Fibroblast of the aortic adventitia (primary cell): Measurements from ENCODE around the gene TGM4. TPM values are rescaled to one million over a fixed set of nuclear protein-coding genes. Genes with fewer than 3 reads are reported as not detected.
"Not testable (repeated sequence)": the region's sequence is repeated elsewhere in the genome, so short reads cannot be mapped to it uniquely, and the experiment has no call there.

ENCODE experiments used
- DNase-seq: peaks from one replicate; pipeline ENCODE4 v3.0.0-alpha.2; 2010; ENCODE audit warnings: low read depth
- H3K4me3 ChIP-seq: 2 replicates; pipeline ENCODE4 v1.5.1; 2011; ENCODE audit warnings: low read depth, mild to moderate bottlenecking, control low read depth, low read length, moderate library complexity
- CTCF ChIP-seq: IDR thresholded peaks from 2 replicates; pipeline ENCODE4 v1.5.1; 2011; ENCODE audit warnings: mild to moderate bottlenecking, low read length, control low read depth, inconsistent platforms; ENCODE audit not compliant: insufficient read depth
- total RNA-seq: library from RNA; depleted of rRNA; stranded (reverse); fragments of >200 nt; gene quantifications from 2 replicates; pipeline ENCODE4 v1.2.3, GENCODE V29; 2012; ENCODE audit warnings: low replicate concordance

TGM4 gene
- total RNA-seq, 1 donor: not detected

GRCh38 chr3:44835684-44836083 lies 38.7 kb upstream of the TGM4 start:
- TF ChIP-seq CTCF: no peak
- DNase-seq: no peak
- no peak overlapping the region for H3K4me3 ChIP-seq

- no peak for TF ChIP-seq CTCF
- no peak overlapping the region for H3K4me3 ChIP-seq
- DNase-seq: peak; percentile 25
Observed at GRCh38 chr3:44842376-44842775, 32.0 kb upstream of the TGM4 start.

- H3K4me3 ChIP-seq: peak overlapping the region; percentile 18
- peak; percentile 97 for DNase-seq
- no peak for TF ChIP-seq CTCF
Observed at GRCh38 chr3:44845528-44846520, 28.6 kb upstream of the TGM4 start.

GRCh38 chr3:44848634-44849033 lies 25.8 kb upstream of the TGM4 start:
- no peak for TF ChIP-seq CTCF
- no peak overlapping the region for H3K4me3 ChIP-seq

GRCh38 chr3:44856663-44857062 lies 17.7 kb upstream of the TGM4 start:
- H3K4me3 ChIP-seq, DNase-seq: not testable (repeated sequence)

More at GRCh38 chr3:44848634-44849033, 25.8 kb upstream of the TGM4 start:
- DNase-seq: no peak

GRCh38 chr3:44860117-44860516 lies 14.3 kb upstream of the TGM4 start:
- no peak for DNase-seq
- no peak for TF ChIP-seq CTCF
- H3K4me3 ChIP-seq: no peak overlapping the region

- H3K4me3 ChIP-seq: peak within 1 kb of the TSS; percentile 82
- peak; percentile 92 for DNase-seq
- peak; percentile 53 for TF ChIP-seq CTCF
Observed at GRCh38 chr3:44861412-44862225, 12.8 kb upstream of the TGM4 start, which contains the start of gene TMEM42. TSS of gene TMEM42 (plus strand) at chr3:44861912. CDS start at chr3:44861925, 13 bp downstream.
